Peyer's patch (tissue), 4 donors: ENCODE data around the gene SLC24A4.

Source experiments
- POLR2A ChIP-seq, 2 donors: fragments of 450-650 bp; IDR thresholded peaks; one replicate each; pipeline ENCODE4 v1.5.1; 2017; ENCODE audit warnings: antibody characterized with exemption in 2 of 2, mild to moderate bottlenecking in 2 of 2, moderate library complexity in 2 of 2
- TF ChIP-seq, protein P1 (sequence below), 6 experiments: fragments of 450-650 bp in 4 of 6; fragments of 200-600 bp in 2 of 6; sonication (generic) in 1 of 6; IDR thresholded peaks; one replicate each; pipeline ENCODE4 v1.5.1; 2017 to 2019; ENCODE audit warnings: antibody characterized with exemption in 6 of 6, mild to moderate bottlenecking in 3 of 6, moderate library complexity in 1 of 6

DNA sequence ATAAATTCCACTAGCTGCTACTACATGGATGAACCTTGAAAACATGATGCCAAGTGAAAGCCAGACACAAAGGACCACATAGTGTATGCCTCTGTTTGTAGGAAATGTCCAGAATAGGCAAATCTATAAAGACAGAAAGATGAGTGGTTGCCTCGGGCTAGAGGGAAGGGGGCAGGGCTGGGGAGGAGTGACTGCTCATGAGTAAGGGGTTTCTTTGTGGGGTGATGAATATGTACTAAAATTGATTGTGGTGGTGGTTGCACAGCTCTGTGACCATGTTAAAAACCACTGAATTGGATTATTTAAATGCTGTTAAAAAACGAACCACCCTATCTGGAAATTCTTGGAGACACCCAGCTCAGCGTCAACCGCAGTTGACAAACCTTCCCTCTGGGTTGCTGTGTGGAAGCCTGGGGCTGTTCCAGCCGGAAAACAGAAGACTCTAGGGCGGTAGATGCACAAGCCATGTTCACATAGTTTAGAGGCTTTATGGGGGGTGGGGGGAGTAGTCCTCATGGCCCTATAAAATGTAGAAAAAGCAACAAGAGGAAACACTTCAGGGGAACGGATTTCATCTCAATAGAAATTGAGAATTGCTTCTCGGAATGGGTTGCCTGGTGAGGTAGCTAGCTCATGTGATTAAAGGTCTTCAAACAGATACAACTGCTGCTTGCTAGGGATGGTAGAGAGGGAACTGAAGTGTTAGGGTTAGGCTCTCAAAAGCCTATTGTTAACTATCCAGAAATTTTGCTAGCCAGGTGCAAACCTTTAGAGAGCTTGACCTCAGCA lies 220.0 kb downstream of the SLC24A4 start:
- no peak for TF ChIP-seq POLR2A (IDR thresholded peaks at IDR 0.05)
- TF ChIP-seq, protein P1, sequence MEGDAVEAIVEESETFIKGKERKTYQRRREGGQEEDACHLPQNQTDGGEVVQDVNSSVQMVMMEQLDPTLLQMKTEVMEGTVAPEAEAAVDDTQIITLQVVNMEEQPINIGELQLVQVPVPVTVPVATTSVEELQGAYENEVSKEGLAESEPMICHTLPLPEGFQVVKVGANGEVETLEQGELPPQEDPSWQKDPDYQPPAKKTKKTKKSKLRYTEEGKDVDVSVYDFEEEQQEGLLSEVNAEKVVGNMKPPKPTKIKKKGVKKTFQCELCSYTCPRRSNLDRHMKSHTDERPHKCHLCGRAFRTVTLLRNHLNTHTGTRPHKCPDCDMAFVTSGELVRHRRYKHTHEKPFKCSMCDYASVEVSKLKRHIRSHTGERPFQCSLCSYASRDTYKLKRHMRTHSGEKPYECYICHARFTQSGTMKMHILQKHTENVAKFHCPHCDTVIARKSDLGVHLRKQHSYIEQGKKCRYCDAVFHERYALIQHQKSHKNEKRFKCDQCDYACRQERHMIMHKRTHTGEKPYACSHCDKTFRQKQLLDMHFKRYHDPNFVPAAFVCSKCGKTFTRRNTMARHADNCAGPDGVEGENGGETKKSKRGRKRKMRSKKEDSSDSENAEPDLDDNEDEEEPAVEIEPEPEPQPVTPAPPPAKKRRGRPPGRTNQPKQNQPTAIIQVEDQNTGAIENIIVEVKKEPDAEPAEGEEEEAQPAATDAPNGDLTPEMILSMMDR (IDR thresholded peaks at IDR 0.05) = no peak
